ENCODE data around the gene OR56A5.

Gene OR56A5

DNA sequence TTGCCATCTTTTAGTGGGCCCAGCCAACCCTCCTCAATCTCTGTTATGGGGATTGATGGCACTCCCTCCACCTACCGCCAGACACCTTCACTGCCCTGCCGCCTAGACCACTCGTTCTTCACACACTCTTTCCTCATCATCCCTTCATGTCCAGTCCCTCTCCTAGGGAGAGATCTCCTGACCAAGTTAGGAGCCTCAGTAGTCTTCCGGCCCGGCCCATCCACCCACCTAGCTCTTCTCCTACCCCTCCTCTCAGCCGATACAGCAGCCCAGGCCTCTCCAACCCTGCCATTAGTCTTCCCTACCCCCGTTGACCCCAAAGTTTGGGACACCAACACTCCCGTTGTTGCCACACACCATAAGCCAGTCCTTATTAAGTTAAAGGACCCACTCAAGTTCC, 37.2 kb downstream of the OR56A5 start:
- DNase-seq, result no peak

GRCh38 chr11:5930614-5931013, 37.7 kb downstream of the OR56A5 start:
- no peak for DNase-seq

GRCh38 chr11:5929571-5930368, 38.5 kb downstream of the OR56A5 start:
- DNase-seq, result no peak

DNA sequence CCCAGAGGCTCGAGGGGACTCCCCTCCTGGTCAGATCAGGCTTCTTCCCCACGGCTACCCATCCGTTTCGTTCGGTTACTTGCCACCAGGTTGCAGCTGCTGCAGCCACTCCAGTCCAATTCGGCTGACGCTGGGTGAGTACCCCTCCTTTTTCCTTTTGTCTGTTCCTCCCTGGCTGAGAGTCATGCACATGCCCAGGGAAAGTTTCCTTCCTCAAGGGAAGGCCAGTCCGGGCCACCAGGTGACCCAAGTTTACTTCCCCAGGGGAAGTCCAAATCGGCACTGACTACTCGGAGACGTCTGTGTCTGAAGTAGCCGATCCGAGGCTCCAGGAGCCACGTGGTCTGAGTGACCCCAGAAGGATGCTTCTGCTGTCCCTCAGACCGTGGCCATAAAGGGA, 39.5 kb downstream of the OR56A5 start:
- DNase-seq, result no peak

DNA sequence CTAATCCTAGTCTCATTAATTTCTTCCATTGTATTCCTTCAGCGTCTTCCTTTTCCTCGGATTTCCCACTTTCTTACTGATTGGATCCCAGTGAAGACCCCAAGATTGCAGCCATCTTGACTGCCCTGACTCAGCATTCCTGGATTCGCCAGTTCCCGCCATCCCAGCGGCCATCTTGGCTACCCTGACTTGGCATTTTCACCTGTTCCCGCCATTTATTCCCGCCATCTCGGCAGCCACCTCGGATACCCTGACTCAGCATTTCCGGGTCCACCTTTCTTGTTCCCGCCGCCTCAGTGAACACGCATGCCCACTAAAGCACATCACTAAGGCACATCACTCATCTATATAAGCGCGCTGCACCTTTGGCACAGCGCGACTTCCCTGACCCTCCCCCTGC, 40.0 kb downstream of the OR56A5 start:
- no peak for DNase-seq

GRCh38 chr11:5923794-5924193, 44.5 kb downstream of the OR56A5 start:
- DNase-seq, result no peak

DNA sequence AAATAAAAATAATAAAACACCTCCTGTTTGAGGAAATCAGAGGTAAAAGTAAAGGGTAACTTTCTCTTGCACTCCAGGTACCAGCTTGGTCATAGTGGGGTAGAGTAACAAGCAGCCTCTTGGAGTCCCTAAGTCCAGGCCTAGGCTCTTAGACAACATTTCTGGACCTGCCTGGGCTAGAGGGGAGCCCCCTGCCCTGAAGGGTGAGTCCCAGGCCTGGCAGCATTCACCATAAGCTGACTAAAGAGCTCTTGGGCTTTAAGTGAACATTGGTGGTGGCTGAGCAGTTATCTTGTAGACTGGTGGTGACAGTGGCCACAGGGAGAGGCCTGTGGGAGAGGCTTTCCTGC, 44.9 kb downstream of the OR56A5 start:
- DNase-seq, result no peak

DNA sequence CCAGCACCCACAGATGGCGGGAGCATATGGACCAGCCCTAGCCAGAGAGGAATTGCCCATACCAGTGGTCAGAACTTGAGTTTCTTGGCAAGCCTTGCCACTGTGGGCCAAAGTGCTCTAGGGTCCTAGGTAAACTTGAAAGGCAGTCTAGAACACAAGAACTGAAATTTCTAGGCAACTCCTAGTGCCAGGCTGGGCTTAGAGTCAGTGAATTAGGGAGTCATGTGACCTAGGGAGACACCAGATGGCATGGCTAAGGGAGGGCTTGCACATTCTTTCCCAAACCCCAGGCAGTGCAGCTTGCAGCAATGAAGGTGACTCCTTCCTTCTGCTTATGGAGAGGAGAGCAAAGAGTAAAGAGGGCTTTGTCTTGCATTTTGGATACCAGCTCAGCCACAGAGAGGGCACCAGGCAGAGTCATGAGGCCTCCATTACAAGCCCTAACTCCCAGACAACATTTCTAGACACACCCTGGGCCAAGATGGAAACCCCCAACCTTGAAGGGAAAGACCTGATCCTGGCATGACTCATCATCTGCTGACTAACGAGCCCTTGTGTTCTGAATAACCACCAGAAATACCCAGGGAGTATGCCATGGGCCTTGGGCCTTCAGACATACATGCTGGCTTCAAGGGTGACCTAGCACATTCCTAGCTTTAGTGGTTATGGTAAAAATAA, 45.4 kb downstream of the OR56A5 start:
- DNase-seq, result no peak

Measured in NCI-H526 (cell line).